Activated naive CD8-positive, alpha-beta T cell treated with anti-CD3 and anti-CD28 coated beads, Interleukin-2, amount 10 ng/mL, durations not matched to agents 7 days and 5 days (primary cell): Measurements from ENCODE around the gene ZNF581. TPM values are rescaled to one million over a fixed set of nuclear protein-coding genes. Genes with fewer than 3 reads are reported as not detected.

ENCODE experiments used
- ATAC-seq: fragments of 150-1000 bp; cut with Tn5 transposase; one replicate; pipeline ENCODE4 v1.10.0; 2021; ENCODE audit warnings: low read depth, moderate library complexity
- POLR2A ChIA-PET: fragments of 350-600 bp; sonication (Branson Sonifier 250); formaldehyde crosslinking; loops from one replicate; lab custom pipeline; 2021; ENCODE audit warnings: antibody characterized with exemption; lab: Charles Lee
- DNase-seq: peaks from one replicate; pipeline ENCODE4 v3.0.0; 2021
- H3K27ac Mint-ChIP-seq: one replicate; pipeline ENCODE4 v1.8.0; 2022; ENCODE audit warnings: mild to moderate bottlenecking, mixed read lengths
- H3K27me3 Mint-ChIP-seq: one replicate; pipeline ENCODE4 v1.8.0; 2022; ENCODE audit warnings: mild to moderate bottlenecking, moderate library complexity, mixed read lengths
- H3K36me3 Mint-ChIP-seq: one replicate; pipeline ENCODE4 v1.8.0; 2021; ENCODE audit warnings: mild to moderate bottlenecking, mixed read lengths
- H3K4me1 Mint-ChIP-seq: one replicate; pipeline ENCODE4 v1.8.0; 2021; ENCODE audit warnings: mixed read lengths
- H3K4me3 Mint-ChIP-seq: one replicate; pipeline ENCODE4 v1.8.0; 2022; ENCODE audit warnings: mild to moderate bottlenecking, moderate library complexity, mixed read lengths
- H3K9me3 Mint-ChIP-seq: one replicate; pipeline ENCODE4 v1.8.0; 2021; ENCODE audit warnings: mixed read lengths
- total RNA-seq, 2 experiments: library from RNA; stranded (reverse); gene quantifications; one replicate each; pipeline ENCODE4 v1.2.3, GENCODE V29; 2021

ZNF581 gene
- total RNA-seq, 2 experiments from 2014 or later = 28.6 to 31.7 TPM

- Mint-ChIP-seq H3K27ac (no peak overlapping the region), H3K27me3 (no peaks in the 10 kb centered on the region), H3K36me3 (peaks cover 26% of the 10 kb centered on the region), H3K4me1 (peaks cover 7% of the 10 kb centered on the region), H3K4me3 (no peak overlapping the region), H3K9me3 (no peaks in the 10 kb centered on the region)
- DNase-seq (no peak), ATAC-seq (no peak)
- POLR2A ChIA-PET = no interaction called here
These were observed 28.5 kb upstream of the ZNF581 start for GRCh38 chr19:55614711-55615542.

- Mint-ChIP-seq H3K4me1 (peaks cover 15% of the 10 kb centered on the region), H3K27me3 (no peaks in the 10 kb centered on the region), H3K9me3 (no peaks in the 10 kb centered on the region), H3K36me3 (peaks cover 22% of the 10 kb centered on the region), H3K4me3 (no peak overlapping the region), H3K27ac (no peak overlapping the region)
- POLR2A ChIA-PET = no interaction called here
- DNase-seq (no peak), ATAC-seq (no peak)
These were observed 27.7 kb upstream of the ZNF581 start for GRCh38 chr19:55615543-55616394.

GRCh38 chr19:55616395-55616875 lies 27.0 kb upstream of the ZNF581 start:
- Mint-ChIP-seq H3K9me3 (no peaks in the 10 kb centered on the region), H3K4me3 (no peak overlapping the region), H3K27ac (no peak overlapping the region), H3K36me3 (peaks cover 22% of the 10 kb centered on the region), H3K4me1 (peaks cover 19% of the 10 kb centered on the region), H3K27me3 (no peaks in the 10 kb centered on the region)
- POLR2A ChIA-PET = no interaction called here
- ATAC-seq (no peak), DNase-seq (no peak)

GRCh38 chr19:55617426-55617825 lies 26.0 kb upstream of the ZNF581 start:
- Mint-ChIP-seq H3K27ac (no peak overlapping the region), H3K4me1 (peaks cover 19% of the 10 kb centered on the region), H3K27me3 (no peaks in the 10 kb centered on the region), H3K36me3 (peaks cover 22% of the 10 kb centered on the region), H3K4me3 (no peak overlapping the region), H3K9me3 (no peaks in the 10 kb centered on the region)
- DNase-seq = no peak
- POLR2A ChIA-PET = interaction anchor here (1.0 kb wide), 1 partner anchor 12 kb away, joined by 4 read pairs; the partner anchor contains the start of gene ZNF865
- no peak for ATAC-seq

GRCh38 chr19:55618426-55618825 lies 25.0 kb upstream of the ZNF581 start:
- no peak overlapping the region for H3K4me3 Mint-ChIP-seq
- peaks cover 18% of the 10 kb centered on the region for H3K36me3 Mint-ChIP-seq
- peaks cover 22% of the 10 kb centered on the region for H3K4me1 Mint-ChIP-seq
- H3K9me3 Mint-ChIP-seq = no peaks in the 10 kb centered on the region
- no peaks in the 10 kb centered on the region for H3K27me3 Mint-ChIP-seq
- no peak overlapping the region for H3K27ac Mint-ChIP-seq
- ATAC-seq (no peak), DNase-seq (no peak)
- POLR2A ChIA-PET = interaction anchor here (0.7 to 1.0 kb wide), 3 partner anchors 13 to 357 kb away, joined by 3 to 4 read pairs (median 3); partner anchors contain the start of gene ZNF865

GRCh38 chr19:55619286-55619685 lies 24.2 kb upstream of the ZNF581 start:
- POLR2A ChIA-PET = interaction anchor here (0.7 to 1.3 kb wide), 2 partner anchors 82 to 118 kb away, joined by 3 read pairs; no protein-coding TSS in a partner anchor
- Mint-ChIP-seq H3K4me1 (peaks cover 29% of the 10 kb centered on the region), H3K36me3 (peaks cover 18% of the 10 kb centered on the region), H3K27me3 (no peaks in the 10 kb centered on the region), H3K4me3 (no peak overlapping the region), H3K9me3 (peaks cover 1% of the 10 kb centered on the region), H3K27ac (no peak overlapping the region)
- no peak for ATAC-seq
- DNase-seq = no peak

GRCh38 chr19:55620410-55621204 lies 22.8 kb upstream of the ZNF581 start:
- peaks cover 34% of the 10 kb centered on the region for H3K4me1 Mint-ChIP-seq
- ATAC-seq (peak; percentile 10), DNase-seq (no peak)
- POLR2A ChIA-PET = interaction anchor here (0.6 to 1.8 kb wide), 6 partner anchors 11 to 364 kb away, joined by 3 to 12 read pairs (median 4); partner anchors contain the start of gene ZNF865
- H3K4me3 Mint-ChIP-seq = peak overlapping the region; percentile 12
- H3K9me3 Mint-ChIP-seq = peaks cover 1% of the 10 kb centered on the region
- no peaks in the 10 kb centered on the region for H3K27me3 Mint-ChIP-seq
- H3K36me3 Mint-ChIP-seq = peaks cover 17% of the 10 kb centered on the region
- peak overlapping the region; percentile 70 for H3K27ac Mint-ChIP-seq

- Mint-ChIP-seq H3K27ac (peak overlapping the region; percentile 70), H3K4me1 (peaks cover 39% of the 10 kb centered on the region), H3K27me3 (no peaks in the 10 kb centered on the region), H3K4me3 (no peak overlapping the region), H3K36me3 (peaks cover 17% of the 10 kb centered on the region), H3K9me3 (peaks cover 1% of the 10 kb centered on the region)
- DNase-seq (no peak), ATAC-seq (no peak)
- POLR2A ChIA-PET = interaction anchor here (1.0 to 1.8 kb wide), 2 partner anchors 12 to 15 kb away, joined by 5 to 12 read pairs; partner anchors contain the start of gene ZNF865
These were observed 22.2 kb upstream of the ZNF581 start for GRCh38 chr19:55621205-55621672.

- Mint-ChIP-seq H3K27ac (no peak overlapping the region), H3K4me3 (no peak overlapping the region), H3K36me3 (peaks cover 14% of the 10 kb centered on the region), H3K9me3 (peaks cover 1% of the 10 kb centered on the region), H3K27me3 (no peaks in the 10 kb centered on the region), H3K4me1 (peaks cover 44% of the 10 kb centered on the region)
- no peak for ATAC-seq
- POLR2A ChIA-PET = interaction anchor here (1.8 kb wide), 1 partner anchor 16 kb away, joined by 12 read pairs; the partner anchor contains the start of gene ZNF865
- no peak for DNase-seq
These were observed 21.7 kb upstream of the ZNF581 start for GRCh38 chr19:55621673-55622231.

GRCh38 chr19:55622242-55622969 lies 21.0 kb upstream of the ZNF581 start:
- no peak for DNase-seq
- peaks cover 2% of the 10 kb centered on the region for H3K27me3 Mint-ChIP-seq

GRCh38 chr19:55623130-55623529 lies 20.3 kb upstream of the ZNF581 start:
- Mint-ChIP-seq H3K9me3 (peaks cover 1% of the 10 kb centered on the region), H3K36me3 (peaks cover 4% of the 10 kb centered on the region), H3K27me3 (peaks cover 7% of the 10 kb centered on the region), H3K27ac (peak overlapping the region; percentile 99), H3K4me3 (no peak overlapping the region), H3K4me1 (peaks cover 55% of the 10 kb centered on the region)
- ATAC-seq (no peak), DNase-seq (no peak)
- POLR2A ChIA-PET = interaction anchor here (4.3 kb wide), 1 partner anchor 24 kb away, joined by 49 read pairs; the partner anchor contains the start of genes FIZ1 and ZNF524

More at GRCh38 chr19:55622242-55622969, 21.0 kb upstream of the ZNF581 start:
- peaks cover 1% of the 10 kb centered on the region for H3K9me3 Mint-ChIP-seq
- POLR2A ChIA-PET = no interaction called here
- peaks cover 9% of the 10 kb centered on the region for H3K36me3 Mint-ChIP-seq
- peaks cover 50% of the 10 kb centered on the region for H3K4me1 Mint-ChIP-seq
- H3K27ac Mint-ChIP-seq = no peak overlapping the region
- no peak for ATAC-seq
- H3K4me3 Mint-ChIP-seq = no peak overlapping the region
